Hypothalamus (tissue), 51 donors: ENCODE results near the gene EFS.

ENCODE experiments used
- DNase-seq, 51 donors: peaks; one replicate each; lab custom pipeline; 2025; lab: John Stamatoyannopoulos, UW

EFS gene

GRCh38 chr14:23360496-23360895 is 4.5 kb downstream of the EFS start:
- peak in 34 of 51 donors; percentile 18 to 83 (median 59) for DNase-seq

GRCh38 chr14:23359722-23360447 is 5.1 kb downstream of the EFS start:
- DNase-seq, result no peak

GRCh38 chr14:23359167-23359626 is 5.8 kb downstream of the EFS start:
- DNase-seq, result no peak

- DNase-seq, result no peak
Measured at GRCh38 chr14:23358553-23359166, 6.3 kb downstream of the EFS start.

- DNase-seq, result no peak
Measured at GRCh38 chr14:23358042-23358441, 6.9 kb downstream of the EFS start.

GRCh38 chr14:23357261-23357660 is 7.7 kb downstream of the EFS start:
- no peak for DNase-seq

GRCh38 chr14:23356662-23357061 is 8.3 kb downstream of the EFS start:
- no peak for DNase-seq

- DNase-seq, result no peak
Measured at GRCh38 chr14:23355871-23356435, 9.0 kb downstream of the EFS start.

- DNase-seq, result no peak
Measured at GRCh38 chr14:23354990-23355389, 10.0 kb downstream of the EFS start.

GRCh38 chr14:23353433-23353780 is 11.6 kb downstream of the EFS start:
- no peak for DNase-seq

GRCh38 chr14:23352506-23353432 is 12.2 kb downstream of the EFS start, which contains the start of gene SLC22A17:
Gene SLC22A17, minus strand, starts transcription at chr14:23352887.
- DNase-seq, result peak in 50 of 51 donors; percentile 28 to 94 (median 84)

GRCh38 chr14:23351681-23352505 is 13.1 kb downstream of the EFS start:
- DNase-seq, result peak in 20 of 51 donors; percentile 29 to 77 (median 57)

GRCh38 chr14:23349156-23349845 is 15.7 kb downstream of the EFS start:
- no peak for DNase-seq

- DNase-seq, result no peak
Measured at GRCh38 chr14:23348297-23348655, 16.7 kb downstream of the EFS start.

- DNase-seq, result no peak
Measured at GRCh38 chr14:23347406-23348296, 17.3 kb downstream of the EFS start.

- DNase-seq, result no peak
Measured at GRCh38 chr14:23346693-23347405, 18.1 kb downstream of the EFS start.

- DNase-seq, result no peak
Measured at GRCh38 chr14:23345987-23346692, 18.8 kb downstream of the EFS start.
